Measurements from ENCODE around the gene SEC61A2.

DNA sequence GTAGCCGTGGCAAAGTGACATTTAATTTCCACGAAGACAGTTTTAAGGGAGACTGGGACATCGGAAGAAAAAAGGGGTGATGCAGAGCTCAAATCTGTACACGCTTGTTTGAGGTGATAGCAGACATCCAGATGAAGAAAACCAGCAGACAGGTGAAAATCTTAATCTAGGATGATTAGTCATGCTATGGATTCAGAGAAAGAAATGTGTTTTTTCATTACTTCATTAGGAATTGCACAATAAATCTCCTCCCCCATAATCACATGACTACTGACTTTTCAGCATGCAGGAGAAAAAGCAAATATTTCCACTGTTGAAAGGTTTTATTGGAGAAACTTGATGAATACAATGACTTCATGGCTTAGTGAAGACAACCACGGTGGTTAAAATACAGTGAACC is 63.7 kb downstream of the SEC61A2 start:
- TF ChIP-seq, protein P1, sequence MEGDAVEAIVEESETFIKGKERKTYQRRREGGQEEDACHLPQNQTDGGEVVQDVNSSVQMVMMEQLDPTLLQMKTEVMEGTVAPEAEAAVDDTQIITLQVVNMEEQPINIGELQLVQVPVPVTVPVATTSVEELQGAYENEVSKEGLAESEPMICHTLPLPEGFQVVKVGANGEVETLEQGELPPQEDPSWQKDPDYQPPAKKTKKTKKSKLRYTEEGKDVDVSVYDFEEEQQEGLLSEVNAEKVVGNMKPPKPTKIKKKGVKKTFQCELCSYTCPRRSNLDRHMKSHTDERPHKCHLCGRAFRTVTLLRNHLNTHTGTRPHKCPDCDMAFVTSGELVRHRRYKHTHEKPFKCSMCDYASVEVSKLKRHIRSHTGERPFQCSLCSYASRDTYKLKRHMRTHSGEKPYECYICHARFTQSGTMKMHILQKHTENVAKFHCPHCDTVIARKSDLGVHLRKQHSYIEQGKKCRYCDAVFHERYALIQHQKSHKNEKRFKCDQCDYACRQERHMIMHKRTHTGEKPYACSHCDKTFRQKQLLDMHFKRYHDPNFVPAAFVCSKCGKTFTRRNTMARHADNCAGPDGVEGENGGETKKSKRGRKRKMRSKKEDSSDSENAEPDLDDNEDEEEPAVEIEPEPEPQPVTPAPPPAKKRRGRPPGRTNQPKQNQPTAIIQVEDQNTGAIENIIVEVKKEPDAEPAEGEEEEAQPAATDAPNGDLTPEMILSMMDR (IDR thresholded peaks at IDR 0.05) = no peak
- TF ChIP-seq POLR2A (IDR thresholded peaks at IDR 0.05) (no peak), POLR2AphosphoS5 (IDR thresholded peaks at IDR 0.05) (no peak), EP300 (IDR thresholded peaks at IDR 0.05) (no peak)

Data from sigmoid colon (tissue), 4 donors.